Subcutaneous adipose tissue (tissue), 4 donors: ENCODE results near the gene TFEB. TPM values are rescaled to one million over a fixed set of nuclear protein-coding genes. Genes with fewer than 3 reads are reported as not detected.

Experiments
- CTCF ChIP-seq: fragments of 450-650 bp; IDR thresholded peaks from one replicate; pipeline ENCODE4 v1.5.1; 2016; ENCODE audit warnings: low read depth, mild to moderate bottlenecking, control low read depth, antibody characterized with exemption, moderate library complexity
- total RNA-seq, 4 donors: library from RNA; depleted of rRNA; stranded (reverse); fragments of >200 nt; gene quantifications; one replicate each; pipeline ENCODE4 v1.1.0, GENCODE V29; 2016

TFEB gene
- total RNA-seq, 4 donors from 2014 or later = 6.5 to 11.9 (median 10.9) TPM

GRCh38 chr6:41689171-41690008, 46.0 kb downstream of the TFEB start:
- no peak for TF ChIP-seq CTCF

- no peak for TF ChIP-seq CTCF
Observed at GRCh38 chr6:41688256-41688965, 47.0 kb downstream of the TFEB start.

- no peak for TF ChIP-seq CTCF
Observed at GRCh38 chr6:41687501-41688175, 47.8 kb downstream of the TFEB start.

- TF ChIP-seq CTCF = no peak
Observed at GRCh38 chr6:41685641-41686380, 49.6 kb downstream of the TFEB start.

GRCh38 chr6:41684311-41685180, 50.9 kb downstream of the TFEB start:
- no peak for TF ChIP-seq CTCF

- no peak for TF ChIP-seq CTCF
Observed at GRCh38 chr6:41683523-41684310, 51.7 kb downstream of the TFEB start.
